Measurements from ENCODE around the gene SIRPD.

DNA sequence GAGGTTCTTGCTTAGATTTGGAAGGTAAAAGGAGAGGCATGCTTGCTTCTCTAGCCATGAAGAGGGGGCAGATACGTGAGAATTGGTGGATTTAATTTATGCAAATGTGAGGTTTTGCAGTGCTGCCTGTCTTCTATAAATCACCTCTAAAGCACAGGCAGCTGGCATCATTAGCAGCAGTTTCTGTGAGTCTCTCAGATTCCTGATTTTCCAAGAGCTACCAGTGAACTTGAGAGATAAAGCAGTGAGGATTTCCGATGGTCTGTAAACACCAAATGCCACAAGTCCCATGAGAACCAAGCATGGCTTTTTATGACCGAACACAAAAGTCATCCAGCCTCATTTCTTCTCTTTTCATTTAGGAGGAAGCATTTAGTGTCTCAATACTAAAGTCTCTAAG, 63.1 kb downstream of the SIRPD start:
- TF ChIP-seq, protein P1, sequence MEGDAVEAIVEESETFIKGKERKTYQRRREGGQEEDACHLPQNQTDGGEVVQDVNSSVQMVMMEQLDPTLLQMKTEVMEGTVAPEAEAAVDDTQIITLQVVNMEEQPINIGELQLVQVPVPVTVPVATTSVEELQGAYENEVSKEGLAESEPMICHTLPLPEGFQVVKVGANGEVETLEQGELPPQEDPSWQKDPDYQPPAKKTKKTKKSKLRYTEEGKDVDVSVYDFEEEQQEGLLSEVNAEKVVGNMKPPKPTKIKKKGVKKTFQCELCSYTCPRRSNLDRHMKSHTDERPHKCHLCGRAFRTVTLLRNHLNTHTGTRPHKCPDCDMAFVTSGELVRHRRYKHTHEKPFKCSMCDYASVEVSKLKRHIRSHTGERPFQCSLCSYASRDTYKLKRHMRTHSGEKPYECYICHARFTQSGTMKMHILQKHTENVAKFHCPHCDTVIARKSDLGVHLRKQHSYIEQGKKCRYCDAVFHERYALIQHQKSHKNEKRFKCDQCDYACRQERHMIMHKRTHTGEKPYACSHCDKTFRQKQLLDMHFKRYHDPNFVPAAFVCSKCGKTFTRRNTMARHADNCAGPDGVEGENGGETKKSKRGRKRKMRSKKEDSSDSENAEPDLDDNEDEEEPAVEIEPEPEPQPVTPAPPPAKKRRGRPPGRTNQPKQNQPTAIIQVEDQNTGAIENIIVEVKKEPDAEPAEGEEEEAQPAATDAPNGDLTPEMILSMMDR (IDR thresholded peaks at IDR 0.05), result no peak
- no peak for TF ChIP-seq POLR2A (IDR thresholded peaks at IDR 0.05)

Data from body of pancreas (tissue), 4 donors.